A673 (cell line): ENCODE results near the gene CHD9. TPM values are rescaled to one million over a fixed set of nuclear protein-coding genes. Genes with fewer than 3 reads are reported as not detected.

Source experiments
- BruUV-seq: library from RNA; stranded (reverse); fragments of 400-500 nt; replicated peaks from 2 replicates; lab custom pipeline; 2021; lab: Mats Ljungman, UMichigan
- CTCF ChIA-PET: fragments of 300-600 bp; sonication (Branson Sonifier 250); formaldehyde crosslinking; loops from one replicate; lab custom pipeline; 2022; ENCODE audit warnings: antibody characterized with exemption; lab: Charles Lee
- POLR2A ChIA-PET: fragments of 300-600 bp; sonication (Branson Sonifier 250); formaldehyde crosslinking; loops from one replicate; lab custom pipeline; 2022; ENCODE audit warnings: antibody characterized with exemption; ENCODE audit not compliant: low non-redundant PET; lab: Charles Lee
- DNase-seq: peaks from one replicate; pipeline ENCODE4 v3.0.0-alpha.2; 2015; ENCODE audit warnings: low spot score
- H3K27ac ChIP-seq: fragments of 200-600 bp; sonication (generic); 2 replicates; pipeline ENCODE4 v1.5.1; 2016; ENCODE audit warnings: mixed run types, low read depth, mild to moderate bottlenecking, mixed read lengths, antibody characterized with exemption, low read length; ENCODE audit not compliant: poor library complexity, severe bottlenecking
- H3K27me3 ChIP-seq: fragments of 200-600 bp; sonication (generic); replicated peaks from 2 replicates; pipeline ENCODE4 v1.6.1; 2017; ENCODE audit warnings: mixed run types, low read depth, mild to moderate bottlenecking, mixed read lengths, antibody characterized with exemption, low read length; ENCODE audit not compliant: insufficient read depth, poor library complexity
- H3K36me3 ChIP-seq: fragments of 200-600 bp; sonication (generic); 2 replicates; pipeline ENCODE4 v1.6.1; 2016; ENCODE audit warnings: mixed run types, mild to moderate bottlenecking, mixed read lengths, antibody characterized with exemption, low read length; ENCODE audit not compliant: insufficient read depth, poor library complexity, severe bottlenecking
- H3K4me1 ChIP-seq: fragments of 200-600 bp; sonication (generic); 2 replicates; pipeline ENCODE4 v1.6.1; 2017; ENCODE audit warnings: mixed run types, mild to moderate bottlenecking, mixed read lengths, antibody characterized with exemption, low read length; ENCODE audit not compliant: insufficient read depth, poor library complexity, severe bottlenecking
- H3K4me3 ChIP-seq: fragments of 200-600 bp; sonication (generic); 2 replicates; pipeline ENCODE4 v1.5.1; 2016; ENCODE audit warnings: low read depth, mixed run types, mild to moderate bottlenecking, mixed read lengths, low read length; ENCODE audit not compliant: poor library complexity, severe bottlenecking
- H3K9me3 ChIP-seq: fragments of 200-600 bp; sonication (generic); 2 replicates; pipeline ENCODE4 v1.6.1; 2016; ENCODE audit warnings: mixed run types, low read depth, mild to moderate bottlenecking, mixed read lengths, antibody characterized with exemption, low read length; ENCODE audit not compliant: poor library complexity, severe bottlenecking
- EZH2 ChIP-seq: fragments of 200-600 bp; sonication (generic); IDR thresholded peaks from 2 replicates; pipeline ENCODE4 v1.6.1; 2017; ENCODE audit warnings: borderline replicate concordance, low read depth, mild to moderate bottlenecking, mixed read lengths, antibody characterized with exemption, low read length; ENCODE audit not compliant: poor library complexity, severe bottlenecking
- intact Hi-C: fragments of 100-400 bp; cut with micrococcal nuclease; formaldehyde crosslinking; loops from one replicate; pipeline ENCODE4 v1.10.0; 2022; ENCODE audit not compliant: unreplicated experiment
- total RNA-seq: library from RNA; stranded (reverse); gene quantifications from 2 replicates; pipeline ENCODE4 v1.2.3, GENCODE V29; 2021
- TF ChIP-seq, protein P1 (sequence below): fragments of 300-800, 200-600 bp; sonication (generic); conservative IDR thresholded peaks from 2 replicates; pipeline ENCODE4 v1.5.1; 2017; ENCODE audit warnings: low read depth, mild to moderate bottlenecking, antibody characterized with exemption, low read length, moderate library complexity, mixed read lengths

Gene CHD9
- total RNA-seq, 1 experiment from 2014 or later = 76.8 TPM

DNA sequence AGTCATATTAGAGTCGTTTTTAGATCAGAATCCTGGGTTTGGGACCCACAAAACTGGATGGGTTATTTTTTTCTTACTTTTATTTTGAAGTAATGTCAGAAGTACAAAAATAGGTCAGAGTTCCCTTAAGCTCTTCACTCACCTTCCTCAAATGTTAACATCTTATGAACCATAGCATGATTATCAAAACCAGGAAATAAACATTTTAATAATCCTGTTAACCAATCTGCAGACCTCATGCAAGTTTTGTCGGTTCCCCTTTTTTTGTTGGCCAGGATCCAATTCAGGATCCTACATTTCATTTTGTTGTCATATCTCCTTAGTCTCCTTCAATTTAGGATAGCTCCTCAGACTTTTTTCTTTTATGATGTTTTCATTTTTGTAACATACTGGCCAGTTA, 162.0 kb downstream of the CHD9 start:
- TF ChIP-seq, protein P1, sequence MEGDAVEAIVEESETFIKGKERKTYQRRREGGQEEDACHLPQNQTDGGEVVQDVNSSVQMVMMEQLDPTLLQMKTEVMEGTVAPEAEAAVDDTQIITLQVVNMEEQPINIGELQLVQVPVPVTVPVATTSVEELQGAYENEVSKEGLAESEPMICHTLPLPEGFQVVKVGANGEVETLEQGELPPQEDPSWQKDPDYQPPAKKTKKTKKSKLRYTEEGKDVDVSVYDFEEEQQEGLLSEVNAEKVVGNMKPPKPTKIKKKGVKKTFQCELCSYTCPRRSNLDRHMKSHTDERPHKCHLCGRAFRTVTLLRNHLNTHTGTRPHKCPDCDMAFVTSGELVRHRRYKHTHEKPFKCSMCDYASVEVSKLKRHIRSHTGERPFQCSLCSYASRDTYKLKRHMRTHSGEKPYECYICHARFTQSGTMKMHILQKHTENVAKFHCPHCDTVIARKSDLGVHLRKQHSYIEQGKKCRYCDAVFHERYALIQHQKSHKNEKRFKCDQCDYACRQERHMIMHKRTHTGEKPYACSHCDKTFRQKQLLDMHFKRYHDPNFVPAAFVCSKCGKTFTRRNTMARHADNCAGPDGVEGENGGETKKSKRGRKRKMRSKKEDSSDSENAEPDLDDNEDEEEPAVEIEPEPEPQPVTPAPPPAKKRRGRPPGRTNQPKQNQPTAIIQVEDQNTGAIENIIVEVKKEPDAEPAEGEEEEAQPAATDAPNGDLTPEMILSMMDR = no peak
- no peak for TF ChIP-seq EZH2
- ChIA-PET CTCF (no interaction called here), POLR2A (no interaction called here)
- no TSS peak for BruUV-seq
- Histone ChIP-seq H3K27me3 (no peaks in the 10 kb centered on the region), H3K9me3 (no peaks in the 10 kb centered on the region), H3K36me3 (no peaks in the 10 kb centered on the region), H3K4me1 (peaks cover 84% of the 10 kb centered on the region), H3K4me3 (no peak overlapping the region), H3K27ac (no peak overlapping the region)
- DNase-seq = peak; percentile 50
- intact Hi-C loops = no loop called here

GRCh38 chr16:53219371-53219770, 164.6 kb downstream of the CHD9 start:
- peak overlapping the region; percentile 87 for H3K27ac ChIP-seq
- H3K36me3 ChIP-seq = peaks cover 20% of the 10 kb centered on the region
- TF ChIP-seq EZH2 = no peak
- TF ChIP-seq, protein P1 = no peak
- ChIA-PET POLR2A (no interaction called here), CTCF (no interaction called here)
- H3K4me1 ChIP-seq = peaks cover 66% of the 10 kb centered on the region
- DNase-seq = no peak
- no TSS peak for BruUV-seq
- no peaks in the 10 kb centered on the region for H3K27me3 ChIP-seq
- H3K4me3 ChIP-seq = peak overlapping the region; percentile 7
- H3K9me3 ChIP-seq = no peaks in the 10 kb centered on the region
- intact Hi-C loops = no loop called here

DNA sequence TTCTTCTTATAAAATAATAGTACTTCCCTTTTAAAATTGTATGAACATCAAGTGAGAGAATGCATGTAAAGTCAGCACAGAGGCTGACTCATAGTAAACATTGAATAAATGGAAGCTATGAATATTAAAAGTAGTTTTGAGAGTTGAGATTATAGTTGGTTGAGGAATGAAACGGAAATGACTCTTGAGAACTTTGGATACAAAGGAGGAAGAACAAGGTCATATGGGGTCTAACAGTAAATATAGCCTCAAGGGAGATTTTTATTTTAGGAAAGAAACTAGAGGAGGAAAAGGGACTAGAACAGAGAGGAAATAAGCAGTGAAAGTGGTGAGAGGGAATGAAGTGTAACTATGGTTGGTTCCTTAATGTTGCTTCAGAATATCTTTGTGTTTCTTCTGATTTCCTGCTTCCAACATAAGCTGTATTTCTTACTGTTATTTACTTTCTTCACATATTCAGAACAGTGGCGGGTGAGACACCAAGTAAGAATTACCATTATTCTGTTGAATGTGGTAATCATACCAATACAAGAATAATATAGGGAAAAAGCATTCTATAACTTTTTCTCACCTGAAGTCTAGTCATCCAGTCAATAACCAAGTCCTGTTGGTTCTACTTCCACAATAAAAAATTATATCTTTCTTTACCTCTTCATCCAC, 165.1 kb downstream of the CHD9 start:
- Histone ChIP-seq H3K9me3 (no peaks in the 10 kb centered on the region), H3K4me3 (peak overlapping the region; percentile 7), H3K27me3 (no peaks in the 10 kb centered on the region), H3K4me1 (peaks cover 71% of the 10 kb centered on the region), H3K36me3 (peaks cover 20% of the 10 kb centered on the region), H3K27ac (peak overlapping the region; percentile 87)
- ChIA-PET CTCF (no interaction called here), POLR2A (no interaction called here)
- TF ChIP-seq, protein P1 = no peak
- TF ChIP-seq EZH2 = no peak
- TSS peak; percentile 28 for BruUV-seq
- intact Hi-C loops = no loop called here
- DNase-seq = peak; percentile 80
